PFSK-1 (cell line): ENCODE results near the gene KDM3B.

Experiments used
- FOXP2 ChIP-seq: optimal IDR thresholded peaks from 2 replicates; pipeline ENCODE3; 2011; ENCODE audit warnings: borderline replicate concordance, control low read depth, inconsistent platforms; ENCODE audit not compliant: insufficient read depth; ENCODE audit errors: extremely low read length, extremely low read depth
- POLR2AphosphoS5 ChIP-seq: IDR thresholded peaks from 2 replicates; pipeline ENCODE4 v1.6.1; 2012; ENCODE audit warnings: low read depth, mild to moderate bottlenecking, control low read depth, low read length, moderate library complexity
- SIN3A ChIP-seq: IDR thresholded peaks from 2 replicates; pipeline ENCODE4 v1.6.1; 2012; ENCODE audit warnings: mild to moderate bottlenecking, low read length, moderate library complexity, borderline replicate concordance; ENCODE audit not compliant: insufficient read depth
- TAF1 ChIP-seq: IDR thresholded peaks from 2 replicates; pipeline ENCODE4 v1.6.1; 2012; ENCODE audit warnings: low read length, control low read depth, borderline replicate concordance; ENCODE audit not compliant: insufficient read depth
- TF ChIP-seq, protein P1 (sequence below), 2 experiments: IDR thresholded peaks; 2 replicates each; pipeline versions ENCODE4 v1.6.1 to v1.8.0; 2011 to 2012; ENCODE audit warnings: low read depth in 2 of 2, low read length in 2 of 2, control low read depth in 1 of 2, inconsistent platforms in 1 of 2, mild to moderate bottlenecking in 1 of 2, moderate library complexity in 1 of 2; ENCODE audit not compliant: insufficient read depth in 1 of 2

The KDM3B gene

DNA sequence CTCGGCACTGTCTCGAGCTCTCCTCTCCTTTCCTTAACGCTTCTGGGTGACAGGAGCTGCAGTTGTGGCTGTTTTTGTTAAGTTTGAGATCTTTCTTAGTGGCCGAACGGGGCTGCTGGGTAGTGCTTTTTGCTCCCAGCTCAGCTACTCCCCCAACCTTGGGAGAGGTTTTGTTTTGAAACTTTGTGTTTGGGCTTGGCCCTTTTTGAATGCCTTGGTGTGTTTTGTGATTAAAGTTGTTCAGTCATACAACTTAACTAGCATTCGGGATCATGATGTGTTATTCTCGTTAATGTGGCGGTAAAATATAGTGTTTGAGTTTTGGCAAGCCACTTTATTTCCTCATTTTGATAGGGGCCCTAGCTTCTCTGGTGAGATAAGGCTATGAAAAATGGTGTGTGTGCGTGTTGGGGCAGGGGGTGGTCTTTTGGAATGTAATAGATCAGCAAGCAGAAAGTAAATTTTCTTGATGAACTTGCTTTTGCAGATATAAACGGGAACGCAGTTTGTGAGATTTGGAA, 1.1 kb downstream of the KDM3B start:
- no peak for TF ChIP-seq FOXP2
- TF ChIP-seq SIN3A = 0 out of 2 replicates have a peak, but pooled peaks have one; percentile 37

DNA sequence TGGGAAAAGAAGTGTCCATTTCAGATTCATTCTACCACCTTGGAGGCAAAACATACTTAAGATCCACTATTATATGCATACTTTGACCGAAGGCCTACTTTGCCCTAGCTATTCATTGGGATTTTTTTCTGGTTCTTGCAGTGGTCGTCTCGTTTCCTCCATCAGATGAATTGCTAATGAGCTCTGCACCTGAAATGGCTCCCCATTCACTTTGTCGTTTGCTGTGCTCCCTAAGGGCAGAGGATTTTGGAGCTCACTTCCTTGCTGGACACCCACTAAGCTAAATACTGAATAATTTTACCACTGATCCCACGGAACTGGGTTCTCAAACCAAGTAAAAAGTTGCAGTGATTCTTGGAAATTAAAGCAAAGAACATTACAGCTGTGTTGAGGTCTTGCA, 1.9 kb downstream of the KDM3B start:
- no peak for TF ChIP-seq TAF1
- no peak for TF ChIP-seq FOXP2
- no peak for TF ChIP-seq POLR2AphosphoS5
- TF ChIP-seq, protein P1, sequence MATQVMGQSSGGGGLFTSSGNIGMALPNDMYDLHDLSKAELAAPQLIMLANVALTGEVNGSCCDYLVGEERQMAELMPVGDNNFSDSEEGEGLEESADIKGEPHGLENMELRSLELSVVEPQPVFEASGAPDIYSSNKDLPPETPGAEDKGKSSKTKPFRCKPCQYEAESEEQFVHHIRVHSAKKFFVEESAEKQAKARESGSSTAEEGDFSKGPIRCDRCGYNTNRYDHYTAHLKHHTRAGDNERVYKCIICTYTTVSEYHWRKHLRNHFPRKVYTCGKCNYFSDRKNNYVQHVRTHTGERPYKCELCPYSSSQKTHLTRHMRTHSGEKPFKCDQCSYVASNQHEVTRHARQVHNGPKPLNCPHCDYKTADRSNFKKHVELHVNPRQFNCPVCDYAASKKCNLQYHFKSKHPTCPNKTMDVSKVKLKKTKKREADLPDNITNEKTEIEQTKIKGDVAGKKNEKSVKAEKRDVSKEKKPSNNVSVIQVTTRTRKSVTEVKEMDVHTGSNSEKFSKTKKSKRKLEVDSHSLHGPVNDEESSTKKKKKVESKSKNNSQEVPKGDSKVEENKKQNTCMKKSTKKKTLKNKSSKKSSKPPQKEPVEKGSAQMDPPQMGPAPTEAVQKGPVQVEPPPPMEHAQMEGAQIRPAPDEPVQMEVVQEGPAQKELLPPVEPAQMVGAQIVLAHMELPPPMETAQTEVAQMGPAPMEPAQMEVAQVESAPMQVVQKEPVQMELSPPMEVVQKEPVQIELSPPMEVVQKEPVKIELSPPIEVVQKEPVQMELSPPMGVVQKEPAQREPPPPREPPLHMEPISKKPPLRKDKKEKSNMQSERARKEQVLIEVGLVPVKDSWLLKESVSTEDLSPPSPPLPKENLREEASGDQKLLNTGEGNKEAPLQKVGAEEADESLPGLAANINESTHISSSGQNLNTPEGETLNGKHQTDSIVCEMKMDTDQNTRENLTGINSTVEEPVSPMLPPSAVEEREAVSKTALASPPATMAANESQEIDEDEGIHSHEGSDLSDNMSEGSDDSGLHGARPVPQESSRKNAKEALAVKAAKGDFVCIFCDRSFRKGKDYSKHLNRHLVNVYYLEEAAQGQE (IDR thresholded peaks at IDR 0.05; ENCODE audit: insufficient read depth in 1 of 2, low read depth in 2 of 2, low read length in 2 of 2) = no peak

DNA sequence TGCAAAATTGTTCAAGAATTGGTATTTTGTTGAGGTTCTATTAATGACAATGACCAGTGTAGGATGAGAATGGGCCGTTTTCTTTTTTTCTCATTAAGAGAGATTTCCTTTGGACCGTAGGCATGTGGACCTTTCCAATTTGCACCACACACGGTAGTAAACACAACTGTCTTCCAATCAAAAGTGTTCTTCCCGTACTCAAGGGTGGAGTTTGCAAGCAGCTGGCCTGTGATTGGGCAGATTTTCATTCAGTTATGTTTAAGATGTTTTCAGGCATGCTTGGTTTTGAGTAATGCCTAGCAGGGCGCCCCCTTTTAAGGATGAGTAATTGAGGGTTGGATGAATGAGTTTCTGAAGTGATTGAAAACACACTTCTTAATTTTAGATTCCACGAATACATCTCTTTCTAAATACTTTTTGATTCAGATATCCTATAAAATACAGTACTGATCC, 2.5 kb downstream of the KDM3B start:
- no peak for TF ChIP-seq POLR2AphosphoS5
- no peak for TF ChIP-seq FOXP2
- peak; percentile 77; the same call in 1 of the 2 replicates for TF ChIP-seq SIN3A
- TF ChIP-seq, protein P1 (IDR thresholded peaks at IDR 0.05; ENCODE audit: insufficient read depth in 1 of 2, low read depth in 2 of 2, low read length in 2 of 2) = no peak

DNA sequence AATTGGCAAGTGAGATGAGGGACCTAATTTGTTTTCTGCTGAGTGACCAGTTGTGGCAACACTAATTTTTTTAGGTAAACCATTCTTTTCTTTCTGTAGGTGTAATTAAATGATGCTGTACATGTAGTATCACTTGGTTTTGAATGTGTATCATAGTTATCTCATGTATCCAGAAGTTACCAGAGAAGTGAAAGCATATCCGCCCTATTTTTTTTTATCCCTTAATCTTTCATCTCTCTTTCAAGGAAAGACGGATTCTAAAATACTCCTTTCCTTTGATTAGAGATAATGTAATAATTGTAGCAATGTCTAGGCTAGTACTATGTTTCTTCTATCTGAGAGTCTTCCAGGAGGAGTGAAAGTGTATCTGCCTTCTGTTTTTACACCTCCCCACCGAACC, 7.1 kb downstream of the KDM3B start:
- no peak for TF ChIP-seq TAF1
- TF ChIP-seq SIN3A = no peak
- no peak for TF ChIP-seq POLR2AphosphoS5
- TF ChIP-seq, protein P1 (IDR thresholded peaks at IDR 0.05; ENCODE audit: insufficient read depth in 1 of 2, low read depth in 2 of 2, low read length in 2 of 2) = no peak
- no peak for TF ChIP-seq FOXP2

DNA sequence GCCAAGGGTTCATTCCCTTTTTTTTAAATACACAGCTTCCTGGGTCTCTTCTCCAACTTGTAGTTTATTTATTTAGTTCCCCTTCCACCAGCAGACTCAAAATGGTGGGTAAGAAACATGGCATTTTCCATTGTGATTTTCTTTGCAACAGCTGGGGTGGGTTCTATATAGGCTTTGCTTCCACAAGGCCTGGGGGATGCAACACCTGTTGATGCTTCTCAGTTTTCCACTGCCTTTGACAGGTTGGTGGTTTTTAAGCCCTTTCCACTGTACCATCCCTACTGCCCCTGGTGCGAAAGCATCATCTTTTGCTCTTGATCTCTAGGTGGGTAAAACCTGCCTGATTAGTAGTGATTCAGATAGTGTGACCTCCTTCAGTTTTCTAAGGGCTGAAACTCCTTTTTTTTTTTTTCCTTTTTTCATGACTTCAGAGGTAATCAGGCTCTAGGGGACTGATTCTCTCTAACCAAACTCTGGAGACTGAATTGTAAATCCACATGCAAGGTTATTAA, 8.5 kb downstream of the KDM3B start:
- TF ChIP-seq, protein P1 (IDR thresholded peaks at IDR 0.05; ENCODE audit: insufficient read depth in 1 of 2, low read depth in 2 of 2, low read length in 2 of 2) = no peak
- no peak for TF ChIP-seq SIN3A
- no peak for TF ChIP-seq POLR2AphosphoS5
- no peak for TF ChIP-seq FOXP2
- TF ChIP-seq TAF1 = no peak
